Measurements from ENCODE around the gene GTPBP3.
"Not testable (repeated sequence)": the region's sequence is repeated elsewhere in the genome, so short reads cannot be mapped to it uniquely, and the experiment has no call there.

GTPBP3 gene

DNA sequence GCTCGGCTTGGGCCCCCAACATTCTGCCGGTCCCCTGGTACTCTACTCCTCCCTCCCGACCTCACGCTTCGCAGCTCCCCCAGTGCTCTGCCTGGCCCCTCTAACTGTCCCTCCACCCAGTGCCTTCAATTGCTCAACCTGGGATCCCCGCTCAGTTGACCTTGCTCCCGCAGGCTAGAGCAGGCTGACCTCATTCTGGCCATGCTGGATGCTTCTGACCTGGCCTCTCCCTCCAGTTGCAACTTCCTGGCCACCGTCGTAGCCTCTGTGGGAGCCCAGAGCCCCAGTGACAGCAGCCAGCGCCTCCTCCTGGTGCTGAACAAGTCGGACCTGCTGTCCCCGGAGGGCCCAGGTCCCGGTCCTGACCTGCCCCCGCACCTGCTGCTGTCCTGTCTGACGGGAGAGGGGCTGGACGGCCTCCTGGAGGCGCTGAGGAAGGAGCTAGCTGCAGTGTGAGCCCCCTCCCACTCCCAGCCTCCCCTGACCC lies 3.6 kb downstream of the GTPBP3 start:
- no peak for DNase-seq (ENCODE audit: extremely low read depth in 1 of 2, low read depth in 1 of 2)

DNA sequence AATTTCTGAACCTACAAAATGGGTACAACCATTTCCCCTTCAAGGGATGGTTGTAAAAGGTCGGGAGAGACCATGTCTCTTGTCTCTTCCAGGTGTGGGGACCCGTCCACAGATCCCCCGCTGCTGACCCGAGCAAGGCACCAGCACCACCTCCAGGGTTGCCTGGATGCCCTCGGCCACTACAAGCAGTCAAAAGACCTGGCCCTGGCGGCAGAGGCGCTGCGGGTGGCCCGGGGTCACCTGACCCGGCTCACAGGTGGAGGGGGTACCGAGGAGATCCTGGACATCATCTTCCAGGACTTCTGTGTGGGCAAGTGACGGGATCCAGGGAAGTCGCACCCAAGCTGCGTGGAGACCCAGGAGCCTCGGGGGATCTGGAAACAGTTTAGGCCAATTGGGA lies 4.0 kb downstream of the GTPBP3 start:
- no peak for DNase-seq (ENCODE audit: extremely low read depth in 1 of 2, low read depth in 1 of 2)

GRCh38 chr19:17341845-17342244 lies 4.5 kb downstream of the GTPBP3 start:
- DNase-seq (ENCODE audit: extremely low read depth in 1 of 2, low read depth in 1 of 2), result no peak

- peak in 1 of 2 donors; percentile 53 for DNase-seq (ENCODE audit: extremely low read depth in 1 of 2, low read depth in 1 of 2)
Measured at GRCh38 chr19:17346109-17346671, 8.8 kb downstream of the GTPBP3 start.

- no peak for DNase-seq (ENCODE audit: extremely low read depth in 1 of 2, low read depth in 1 of 2)
Measured at GRCh38 chr19:17347361-17347760, 10.0 kb downstream of the GTPBP3 start.

DNA sequence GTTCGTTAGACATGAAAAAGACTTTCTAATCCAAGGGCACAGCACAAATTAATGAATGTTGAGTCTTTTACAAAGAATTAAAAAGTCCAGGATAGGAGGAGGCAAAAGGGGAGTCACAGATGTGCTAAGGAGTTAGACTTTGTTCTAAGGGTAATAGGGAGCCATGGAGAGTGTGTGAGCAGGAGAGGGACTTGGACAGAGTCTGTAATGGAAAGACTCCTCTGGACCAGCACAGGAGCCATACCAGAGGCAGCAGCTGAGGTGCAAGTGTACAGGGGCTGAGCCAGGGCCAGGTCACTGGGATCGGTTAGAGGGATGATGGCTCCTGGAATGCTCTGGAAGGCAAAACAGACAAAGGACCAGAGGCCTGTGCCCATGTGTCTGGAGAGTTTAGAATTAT lies 10.5 kb downstream of the GTPBP3 start:
- no peak for DNase-seq (ENCODE audit: extremely low read depth in 1 of 2, low read depth in 1 of 2)

DNA sequence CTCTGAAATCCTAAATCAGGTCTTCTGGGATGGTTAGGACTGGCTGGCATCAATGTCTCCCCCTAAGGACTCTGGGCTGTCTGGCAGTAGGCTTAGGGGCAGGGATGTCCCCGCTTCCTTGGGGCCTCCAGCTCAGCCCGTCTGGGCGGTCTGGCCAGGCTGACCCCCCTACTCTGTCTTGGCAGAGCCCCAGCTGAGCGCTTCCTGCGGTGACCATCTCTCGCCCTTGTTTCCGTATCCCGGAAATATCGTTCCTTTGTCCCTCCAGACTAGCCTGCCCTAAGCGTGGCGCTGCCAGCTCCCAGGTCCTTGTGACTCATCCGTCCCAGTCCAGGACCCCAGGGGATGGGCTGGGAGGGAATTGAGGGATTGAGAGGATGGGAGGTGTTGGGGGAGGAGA lies 11.3 kb downstream of the GTPBP3 start:
- DNase-seq (ENCODE audit: extremely low read depth in 1 of 2, low read depth in 1 of 2), result no peak

- DNase-seq (ENCODE audit: extremely low read depth in 1 of 2, low read depth in 1 of 2), result no peak
Measured at GRCh38 chr19:17351815-17352435, 14.6 kb downstream of the GTPBP3 start.

DNA sequence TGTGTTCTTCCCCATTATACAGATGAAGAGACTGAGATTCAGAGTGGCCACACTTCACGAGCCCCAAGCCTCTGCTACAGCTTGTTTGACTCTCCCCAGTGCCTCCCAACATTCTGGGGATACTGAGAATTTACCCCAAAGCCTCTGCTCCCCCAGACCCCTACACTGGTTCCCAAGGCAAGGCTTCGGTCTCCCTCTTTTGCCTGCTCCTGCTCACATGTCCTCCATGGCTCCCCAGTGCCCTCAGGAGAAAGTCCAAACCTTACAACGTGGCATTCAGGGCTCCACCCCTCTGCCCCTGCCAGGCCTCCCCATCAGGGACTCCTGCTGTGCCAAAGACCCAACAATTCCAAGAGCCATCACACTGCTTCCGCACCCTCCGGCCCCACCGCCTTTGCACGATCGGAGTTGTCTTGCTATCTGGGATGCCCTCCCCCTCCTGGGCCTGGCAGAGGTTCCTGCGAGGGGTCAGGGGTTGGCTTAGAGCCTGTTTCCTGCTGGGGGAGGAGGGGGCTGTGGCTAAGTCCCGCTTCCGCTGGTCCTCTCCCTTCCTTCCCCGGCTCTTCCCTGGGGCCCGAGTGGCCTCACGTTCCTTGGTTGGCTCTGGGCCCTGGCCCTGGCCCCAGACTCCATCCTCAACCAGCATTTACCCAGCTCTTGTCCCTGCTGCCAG lies 15.4 kb downstream of the GTPBP3 start:
- no peak for DNase-seq (ENCODE audit: extremely low read depth in 1 of 2, low read depth in 1 of 2)

GRCh38 chr19:17353386-17353785 lies 16.0 kb downstream of the GTPBP3 start:
- DNase-seq (ENCODE audit: extremely low read depth in 1 of 2, low read depth in 1 of 2), result no peak

DNA sequence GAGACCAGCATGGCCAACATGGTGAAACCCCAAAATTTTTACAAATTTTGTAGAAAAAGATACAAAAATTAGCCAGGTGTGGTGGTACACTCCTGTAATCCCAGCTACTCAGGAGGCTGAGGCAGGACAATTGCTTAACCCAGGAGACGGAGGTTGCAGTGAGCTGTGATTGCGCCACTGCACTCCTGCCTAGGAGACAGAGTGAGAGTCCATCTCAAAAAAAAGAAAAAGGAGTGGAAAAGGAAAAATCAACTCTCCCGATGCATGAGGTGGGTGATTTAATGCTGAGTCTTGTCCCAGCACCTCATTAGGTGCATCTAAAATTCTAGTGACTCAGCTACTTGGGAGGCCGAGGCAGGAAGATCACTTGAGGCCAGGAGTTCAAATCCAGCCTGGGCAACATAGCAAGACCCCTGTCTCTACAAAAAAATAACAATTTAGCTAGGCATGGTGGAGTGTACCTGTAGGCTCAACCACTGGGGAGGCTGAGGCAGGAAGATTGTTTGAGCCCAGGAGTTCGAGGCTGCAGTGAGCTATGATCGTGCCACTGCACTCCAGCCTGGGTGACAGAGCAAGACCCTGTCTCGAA lies 19.8 kb downstream of the GTPBP3 start:
- no peak for DNase-seq (ENCODE audit: extremely low read depth in 1 of 2, low read depth in 1 of 2)

GRCh38 chr19:17357724-17358123 lies 20.4 kb downstream of the GTPBP3 start:
- DNase-seq (ENCODE audit: extremely low read depth in 1 of 2, low read depth in 1 of 2), result no peak

DNA sequence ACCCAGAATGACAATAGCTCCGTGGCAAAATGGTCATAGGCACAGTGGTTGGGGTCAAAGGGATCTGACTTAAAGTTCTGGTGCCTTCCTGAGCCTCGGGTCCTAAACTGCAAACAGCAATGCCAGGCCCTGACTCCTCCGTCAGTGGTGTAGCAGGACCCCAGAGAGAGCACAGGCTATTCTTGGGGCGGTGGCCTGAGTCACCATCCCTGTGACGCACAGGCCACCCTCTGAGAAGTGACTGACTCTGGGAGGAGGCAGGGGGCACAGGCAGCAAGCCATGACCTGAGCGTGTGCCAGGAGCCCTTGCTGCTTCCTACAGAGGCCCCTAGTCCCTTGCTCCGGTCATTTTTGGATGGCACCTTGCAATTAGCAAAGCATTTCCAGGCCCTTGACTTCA lies 21.0 kb downstream of the GTPBP3 start:
- DNase-seq (ENCODE audit: extremely low read depth in 1 of 2, low read depth in 1 of 2), result no peak

DNA sequence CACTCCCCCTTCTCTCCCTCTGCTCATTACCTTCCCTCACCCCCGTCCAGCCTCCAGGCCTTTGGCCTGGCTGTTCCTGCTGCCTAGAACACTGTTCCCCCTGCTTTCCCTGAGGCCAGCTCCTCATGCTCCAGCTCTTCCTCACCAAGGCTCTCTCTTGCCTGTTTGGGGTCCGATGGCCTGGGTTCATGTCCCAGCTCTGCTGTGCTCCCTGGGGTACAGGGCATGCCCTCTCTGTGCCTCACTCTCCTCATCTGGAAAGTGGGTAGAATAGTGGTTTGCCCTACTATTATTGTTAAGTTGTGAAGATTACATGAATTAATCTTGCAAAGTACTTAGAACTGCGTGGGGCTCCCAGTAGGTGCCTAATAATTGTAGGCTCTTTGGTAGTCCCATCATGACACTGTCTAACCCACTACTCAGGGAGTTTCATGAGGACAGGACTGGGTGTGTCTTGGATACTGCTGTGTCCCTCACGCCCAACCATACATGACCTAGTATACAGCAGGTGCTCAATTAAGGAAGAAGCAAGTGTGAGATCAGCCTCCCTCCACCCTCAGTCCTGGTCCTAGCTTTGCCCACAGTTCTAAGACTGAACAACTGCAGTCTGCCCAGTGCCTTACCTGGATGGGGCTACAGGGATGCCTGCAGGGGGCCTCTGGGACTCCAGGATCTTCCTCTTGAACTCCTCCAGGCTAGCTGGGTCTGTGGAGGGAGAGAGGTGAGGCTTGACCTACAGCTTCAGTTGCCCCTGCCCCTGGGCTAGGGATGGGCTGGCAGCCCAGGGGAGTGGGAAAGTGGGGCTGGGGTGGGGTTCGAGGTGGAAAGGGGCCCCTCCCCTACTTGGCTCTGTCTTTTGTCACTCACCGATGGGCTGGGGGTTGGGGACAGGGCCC lies 22.8 kb downstream of the GTPBP3 start:
- no peak for DNase-seq (ENCODE audit: extremely low read depth in 1 of 2, low read depth in 1 of 2)

- DNase-seq (ENCODE audit: extremely low read depth in 1 of 2, low read depth in 1 of 2), result not testable (repeated sequence)
Measured at GRCh38 chr19:17363852-17364605, 26.7 kb downstream of the GTPBP3 start.

- no peak for DNase-seq (ENCODE audit: extremely low read depth in 1 of 2, low read depth in 1 of 2)
Measured at GRCh38 chr19:17365361-17365760, 28.0 kb downstream of the GTPBP3 start.

GRCh38 chr19:17370026-17370587 lies 32.8 kb downstream of the GTPBP3 start:
- no peak for DNase-seq (ENCODE audit: extremely low read depth in 1 of 2, low read depth in 1 of 2)

DNA sequence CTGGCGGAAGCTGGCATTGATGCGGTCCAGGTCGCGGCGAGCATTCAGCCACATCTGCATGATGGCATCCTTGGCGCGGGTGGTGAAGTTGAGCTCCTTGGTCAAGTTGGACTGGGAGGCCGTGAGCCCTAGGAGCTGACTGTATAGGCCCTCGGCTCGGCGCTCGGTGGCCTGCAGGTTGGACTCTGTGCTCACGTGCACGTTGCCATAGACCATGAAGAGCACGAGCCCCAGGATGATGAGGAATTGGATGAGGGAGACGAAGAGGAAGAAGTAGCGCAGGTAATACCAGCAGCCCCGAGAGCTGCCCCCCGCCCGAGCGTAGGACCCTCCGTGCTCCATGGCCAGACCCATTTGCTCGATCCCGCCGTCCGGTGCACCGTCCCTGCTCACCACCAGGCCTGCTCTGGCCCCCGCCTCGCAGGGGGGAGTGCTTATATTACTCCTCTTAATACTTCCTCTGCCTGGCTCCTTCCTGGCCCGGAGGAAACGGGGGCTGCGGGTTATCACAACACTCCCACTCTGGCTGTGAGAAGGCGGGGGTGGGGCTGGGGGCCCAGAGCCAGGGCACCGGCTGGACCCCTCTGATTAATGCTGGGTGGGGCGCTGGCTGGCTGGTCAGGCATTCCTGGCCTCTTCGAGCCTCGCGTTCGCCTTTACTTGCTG lies 39.7 kb downstream of the GTPBP3 start, which contains the start of gene PLVAP:
Gene PLVAP, minus strand, starts transcription at position 408 of the 666 bp plus-strand sequence. Its CDS starts 54 bp downstream, at position 354.
- no peak for DNase-seq (ENCODE audit: extremely low read depth in 1 of 2, low read depth in 1 of 2)

GRCh38 chr19:17378271-17378670 lies 40.9 kb downstream of the GTPBP3 start:
- no peak for DNase-seq (ENCODE audit: extremely low read depth in 1 of 2, low read depth in 1 of 2)

All from stimulated activated CD8-positive, alpha-beta memory T cell treated with anti-CD3 and anti-CD28 coated beads, Interleukin-7, amount 100 ng/mL, for 48 hours (primary cell).